Measurements from ENCODE around the gene ATF7. TPM values are rescaled to one million over a fixed set of nuclear protein-coding genes. Genes with fewer than 3 reads are reported as not detected.

ATF7 gene
- polyA plus RNA-seq, 1 experiment, result 27.1 TPM

GRCh38 chr12:53461059-53461458 is 165.1 kb downstream of the ATF7 start:
- Histone ChIP-seq H3K27me3 (ENCODE audit: control insufficient read depth, insufficient read depth, low read length) (no peaks in the 10 kb centered on the region), H3K27ac (ENCODE audit: low read depth, low read length) (no peak overlapping the region), H3K9me3 (ENCODE audit: control insufficient read depth, insufficient read depth, low read length) (no peaks in the 10 kb centered on the region), H3K4me3 (ENCODE audit: low read depth, low read length) (no peak overlapping the region)
- ChIA-PET POLR2A (interaction anchor here (1.2 kb wide), 1 partner anchor 11 kb away, joined by 3 read pairs; no protein-coding TSS in a partner anchor), CTCF (interaction anchor here (0.6 kb wide), 1 partner anchor 196 kb away, joined by 3 read pairs; no protein-coding TSS in a partner anchor)
- no peak for DNase-seq (ENCODE audit: low read depth, low spot score)
- TF ChIP-seq CTCF (IDR thresholded peaks at IDR 0.05; ENCODE audit: low read depth, low read length), result no peak

GRCh38 chr12:53459097-53459496 is 167.1 kb downstream of the ATF7 start:
- DNase-seq (ENCODE audit: low read depth, low spot score), result no peak
- CTCF ChIA-PET, result interaction anchor here (1.2 kb wide), 1 partner anchor 107 kb away, joined by 3 read pairs; no protein-coding TSS in a partner anchor
- no peak for TF ChIP-seq CTCF (IDR thresholded peaks at IDR 0.05; ENCODE audit: low read depth, low read length)
- Histone ChIP-seq H3K9me3 (ENCODE audit: control insufficient read depth, insufficient read depth, low read length) (no peaks in the 10 kb centered on the region), H3K27ac (ENCODE audit: low read depth, low read length) (no peak overlapping the region), H3K4me3 (ENCODE audit: low read depth, low read length) (no peak overlapping the region), H3K27me3 (ENCODE audit: control insufficient read depth, insufficient read depth, low read length) (no peaks in the 10 kb centered on the region)
- POLR2A ChIA-PET, result interaction anchor here (1.6 kb wide), 1 partner anchor 17 kb away, joined by 11 read pairs; no protein-coding TSS in a partner anchor

Small RNA genes lying within 50 kb of the gene (small RNA-seq; reads per million reads assigned to genes)
- gene AC023509.3 (ENCODE audit: insufficient read length, low read depth), result not detected

Other genes with a start within 250 kb of the ATF7 start
- 44.6 and 45.9 TPM in 2 replicates for gene SP1, start 246.2 kb downstream of the ATF7 start, polyA plus RNA-seq (2011; rRNA removed)
- not detected in 2 replicates for gene AMHR2, start 202.5 kb downstream of the ATF7 start, polyA plus RNA-seq (2011; rRNA removed)
- gene PRR13, start 184.6 kb downstream of the ATF7 start, polyA plus RNA-seq (2011; rRNA removed), result 71.4 and 92.8 TPM in 2 replicates
- gene PCBP2, start 174.3 kb downstream of the ATF7 start, polyA plus RNA-seq (2011; rRNA removed), result 286 and 408 TPM in 2 replicates
- 35.7 and 46.1 TPM in 2 replicates for gene MAP3K12, start 126.9 kb downstream of the ATF7 start, polyA plus RNA-seq (2011; rRNA removed)
- gene TARBP2, start 125.1 kb downstream of the ATF7 start, polyA plus RNA-seq (2011; rRNA removed), result 25.0 and 33.0 TPM in 2 replicates
- not detected in 2 replicates for gene NPFF, start 118.9 kb downstream of the ATF7 start, polyA plus RNA-seq (2011; rRNA removed)
- gene ATP5MC2, start 49.7 kb upstream of the ATF7 start, polyA plus RNA-seq (2011; rRNA removed), result 261 and 433 TPM in 2 replicates
- 124 and 128 TPM in 2 replicates for gene CALCOCO1, start 101.1 kb upstream of the ATF7 start, polyA plus RNA-seq (2011; rRNA removed)
- not detected in 2 replicates for gene CISTR, start 125.6 kb upstream of the ATF7 start, polyA plus RNA-seq (2011; rRNA removed)